ENCODE data around the gene HS3ST3A1. TPM values are rescaled to one million over a fixed set of nuclear protein-coding genes. Genes with fewer than 3 reads are reported as not detected.

The HS3ST3A1 gene
- total RNA-seq, 1 donor from 2014 or later, result 8.6 TPM

DNA sequence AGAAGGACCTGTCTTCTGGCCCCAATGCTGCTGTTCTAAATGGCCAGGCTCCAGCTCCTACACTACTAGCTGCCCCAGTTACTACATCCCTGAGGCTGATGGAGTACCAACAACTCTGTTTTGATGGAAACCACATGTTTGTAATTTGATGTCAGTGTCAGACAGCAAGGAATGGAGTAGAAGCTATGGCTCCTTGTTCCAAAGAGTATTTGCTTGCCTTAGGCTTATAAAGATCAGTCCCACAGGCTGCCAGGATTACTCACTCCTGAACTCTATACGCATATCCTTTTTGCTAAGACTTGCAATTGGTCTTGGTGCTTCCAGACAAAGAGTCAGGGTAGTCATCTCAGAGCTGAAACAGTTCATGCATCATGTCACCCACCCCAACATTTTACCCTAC is 139.6 kb downstream of the HS3ST3A1 start:
- H3K27ac ChIP-seq, result no peak overlapping the region

DNA sequence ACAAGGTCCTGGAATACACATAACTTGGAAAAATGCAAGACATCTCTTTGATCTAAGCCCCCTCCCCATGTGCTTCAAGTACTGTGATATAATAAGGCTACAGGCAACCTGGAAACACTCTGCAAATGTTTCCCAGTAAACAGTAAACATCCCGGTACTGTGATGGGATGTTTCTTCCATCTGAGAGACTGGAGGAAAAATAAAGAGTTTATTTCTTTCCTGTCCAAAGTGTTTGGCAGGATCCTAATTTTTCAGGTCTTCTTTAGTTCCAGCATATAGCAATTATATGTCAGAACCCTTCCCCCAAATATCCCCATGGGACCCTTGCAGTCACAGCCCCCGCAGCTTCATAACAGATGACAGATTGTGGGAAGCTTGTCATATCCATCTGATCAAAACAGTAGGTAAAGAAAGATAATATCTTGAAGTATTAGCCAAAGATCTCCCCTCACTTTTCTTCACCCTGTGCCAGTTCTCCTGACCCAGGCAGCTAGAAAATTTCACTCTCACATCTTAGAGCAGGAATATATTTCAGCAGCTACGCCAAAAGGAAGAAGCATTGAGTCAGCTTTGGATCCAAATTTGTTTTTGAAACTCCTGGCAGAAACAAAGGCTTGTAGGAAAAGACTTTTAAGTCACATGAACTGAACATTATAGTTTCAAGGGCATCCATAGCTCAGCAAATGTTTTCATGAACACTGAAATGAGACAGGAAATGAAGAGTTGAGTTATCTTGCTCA is 141.3 kb downstream of the HS3ST3A1 start:
- no peak overlapping the region for H3K27ac ChIP-seq
- no peak overlapping the region for H3K4me3 ChIP-seq
- intact Hi-C loops (cut with DNase I), result no loop called here
- TF ChIP-seq POLR2A (IDR thresholded peaks at IDR 0.05) (no peak), POLR2AphosphoS5 (IDR thresholded peaks at IDR 0.05; ENCODE audit: insufficient read depth in 1 of 2, low read depth in 1 of 2) (no peak)
- TF ChIP-seq, protein P1, sequence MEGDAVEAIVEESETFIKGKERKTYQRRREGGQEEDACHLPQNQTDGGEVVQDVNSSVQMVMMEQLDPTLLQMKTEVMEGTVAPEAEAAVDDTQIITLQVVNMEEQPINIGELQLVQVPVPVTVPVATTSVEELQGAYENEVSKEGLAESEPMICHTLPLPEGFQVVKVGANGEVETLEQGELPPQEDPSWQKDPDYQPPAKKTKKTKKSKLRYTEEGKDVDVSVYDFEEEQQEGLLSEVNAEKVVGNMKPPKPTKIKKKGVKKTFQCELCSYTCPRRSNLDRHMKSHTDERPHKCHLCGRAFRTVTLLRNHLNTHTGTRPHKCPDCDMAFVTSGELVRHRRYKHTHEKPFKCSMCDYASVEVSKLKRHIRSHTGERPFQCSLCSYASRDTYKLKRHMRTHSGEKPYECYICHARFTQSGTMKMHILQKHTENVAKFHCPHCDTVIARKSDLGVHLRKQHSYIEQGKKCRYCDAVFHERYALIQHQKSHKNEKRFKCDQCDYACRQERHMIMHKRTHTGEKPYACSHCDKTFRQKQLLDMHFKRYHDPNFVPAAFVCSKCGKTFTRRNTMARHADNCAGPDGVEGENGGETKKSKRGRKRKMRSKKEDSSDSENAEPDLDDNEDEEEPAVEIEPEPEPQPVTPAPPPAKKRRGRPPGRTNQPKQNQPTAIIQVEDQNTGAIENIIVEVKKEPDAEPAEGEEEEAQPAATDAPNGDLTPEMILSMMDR (IDR thresholded peaks at IDR 0.05), result no peak
- H3K27me3 ChIP-seq, result no peaks in the 10 kb centered on the region
- H3K4me1 ChIP-seq, result no peaks in the 10 kb centered on the region
- no peak for DNase-seq (ENCODE audit: extremely low spot score in 2 of 2)
- no peaks in the 10 kb centered on the region for H3K9me3 ChIP-seq
- no peaks in the 10 kb centered on the region for H3K36me3 ChIP-seq

More for the DNA sequence above, 139.6 kb downstream of the HS3ST3A1 start:
- no peak for TF ChIP-seq POLR2AphosphoS5 (IDR thresholded peaks at IDR 0.05; ENCODE audit: insufficient read depth in 1 of 2, low read depth in 1 of 2)
- TF ChIP-seq, protein P1 (IDR thresholded peaks at IDR 0.05), result no peak
- TF ChIP-seq POLR2A (IDR thresholded peaks at IDR 0.05), result no peak
- H3K36me3 ChIP-seq, result no peaks in the 10 kb centered on the region
- H3K27me3 ChIP-seq, result no peaks in the 10 kb centered on the region
- no peak overlapping the region for H3K4me3 ChIP-seq
- no peaks in the 10 kb centered on the region for H3K9me3 ChIP-seq
- intact Hi-C loops (cut with DNase I), result no loop called here
- DNase-seq (ENCODE audit: extremely low spot score in 2 of 2), result no peak
- H3K4me1 ChIP-seq, result no peaks in the 10 kb centered on the region

DNA sequence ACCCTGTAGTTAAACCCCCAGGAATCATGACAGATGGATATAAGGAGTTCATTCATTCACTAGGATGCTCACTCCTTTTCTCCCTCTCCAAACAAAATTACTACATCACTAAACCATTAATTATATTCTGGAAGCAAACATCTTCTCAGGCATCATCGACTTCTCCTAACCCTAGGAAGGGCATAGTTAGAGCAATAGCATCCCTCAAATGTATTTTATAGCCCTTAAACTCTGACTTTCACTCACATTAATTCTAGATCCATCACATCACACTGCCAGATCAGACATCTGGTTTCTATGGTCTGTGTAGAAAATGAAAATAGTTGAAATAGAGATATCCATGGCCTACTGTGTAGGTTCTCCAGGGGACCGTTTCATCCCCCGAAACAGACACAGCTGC is 143.9 kb downstream of the HS3ST3A1 start:
- no peak for DNase-seq (ENCODE audit: extremely low spot score in 2 of 2)
- TF ChIP-seq POLR2AphosphoS5 (IDR thresholded peaks at IDR 0.05; ENCODE audit: insufficient read depth in 1 of 2, low read depth in 1 of 2), result no peak
- TF ChIP-seq POLR2A (IDR thresholded peaks at IDR 0.05), result no peak
- TF ChIP-seq, protein P1 (IDR thresholded peaks at IDR 0.05), result no peak
- no peaks in the 10 kb centered on the region for H3K27me3 ChIP-seq
- no peaks in the 10 kb centered on the region for H3K36me3 ChIP-seq
- no peak overlapping the region for H3K27ac ChIP-seq
- H3K4me3 ChIP-seq, result no peak overlapping the region
- H3K9me3 ChIP-seq, result no peaks in the 10 kb centered on the region
- no peaks in the 10 kb centered on the region for H3K4me1 ChIP-seq
- intact Hi-C loops (cut with DNase I), result no loop called here

Small RNAs within 50 kb of the gene (microRNA-seq; reads per million reads assigned to microRNA genes)
- not detected for gene MIR548H3 (ENCODE audit: borderline number of aligned reads, borderline replicate concordance)

Small RNAs within 50 kb of the gene (small RNA-seq; reads per million reads assigned to genes)
- gene MIR548H3, result not detected

All from vagina (tissue), 2 donors.